ENCODE data around the gene SPDEF.

Gene SPDEF

DNA sequence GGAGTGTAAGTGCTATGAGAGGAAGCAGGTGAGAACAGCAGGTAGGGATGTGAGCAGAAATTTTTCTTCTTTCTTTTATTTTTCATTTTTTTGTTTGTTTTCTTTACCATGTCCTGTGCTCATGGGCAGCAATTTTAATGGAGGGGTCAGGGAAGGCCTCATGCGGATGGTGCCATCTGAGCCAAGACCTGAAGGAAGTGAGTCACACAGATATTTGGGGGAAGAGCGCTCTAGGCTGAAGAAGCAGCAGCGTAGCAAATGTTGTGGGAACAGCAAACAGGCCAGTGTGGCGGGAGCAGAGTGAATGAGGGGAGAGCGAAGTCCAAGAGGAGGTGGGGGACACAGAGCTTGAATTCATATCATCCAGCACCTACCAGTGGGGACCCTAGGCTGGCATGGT, 12.7 kb downstream of the SPDEF start:
- no peak for DNase-seq

- no peak for DNase-seq
These were observed 15.3 kb downstream of the SPDEF start for GRCh38 chr6:34540841-34541240.

GRCh38 chr6:34540222-34540621, 15.9 kb downstream of the SPDEF start:
- no peak for DNase-seq

GRCh38 chr6:34539181-34539580, 16.9 kb downstream of the SPDEF start:
- DNase-seq, result no peak

DNA sequence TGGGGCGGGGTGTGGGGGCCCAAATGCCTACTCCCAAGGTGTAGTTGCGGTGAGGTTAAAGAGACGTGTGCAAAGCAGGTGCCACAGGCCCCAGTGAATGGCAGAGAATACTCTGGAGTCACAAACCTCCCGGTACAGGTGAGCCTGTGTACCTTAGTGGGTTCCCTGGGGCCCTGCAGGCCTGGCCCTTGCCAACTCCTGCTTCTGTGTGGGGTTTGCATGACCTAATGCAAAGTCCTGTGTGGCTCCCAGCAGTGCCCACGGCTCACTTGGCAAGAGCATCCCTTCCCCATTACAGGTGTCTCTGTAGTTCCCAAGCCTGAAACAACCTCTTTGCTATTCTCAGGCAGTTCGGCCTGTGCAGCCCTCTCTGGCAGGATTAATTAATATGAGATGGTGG, 17.5 kb downstream of the SPDEF start:
- DNase-seq, result no peak

GRCh38 chr6:34537922-34538550, 18.1 kb downstream of the SPDEF start:
- DNase-seq, result no peak

- DNase-seq, result no peak
These were observed 18.9 kb downstream of the SPDEF start for GRCh38 chr6:34536959-34537848.

DNA sequence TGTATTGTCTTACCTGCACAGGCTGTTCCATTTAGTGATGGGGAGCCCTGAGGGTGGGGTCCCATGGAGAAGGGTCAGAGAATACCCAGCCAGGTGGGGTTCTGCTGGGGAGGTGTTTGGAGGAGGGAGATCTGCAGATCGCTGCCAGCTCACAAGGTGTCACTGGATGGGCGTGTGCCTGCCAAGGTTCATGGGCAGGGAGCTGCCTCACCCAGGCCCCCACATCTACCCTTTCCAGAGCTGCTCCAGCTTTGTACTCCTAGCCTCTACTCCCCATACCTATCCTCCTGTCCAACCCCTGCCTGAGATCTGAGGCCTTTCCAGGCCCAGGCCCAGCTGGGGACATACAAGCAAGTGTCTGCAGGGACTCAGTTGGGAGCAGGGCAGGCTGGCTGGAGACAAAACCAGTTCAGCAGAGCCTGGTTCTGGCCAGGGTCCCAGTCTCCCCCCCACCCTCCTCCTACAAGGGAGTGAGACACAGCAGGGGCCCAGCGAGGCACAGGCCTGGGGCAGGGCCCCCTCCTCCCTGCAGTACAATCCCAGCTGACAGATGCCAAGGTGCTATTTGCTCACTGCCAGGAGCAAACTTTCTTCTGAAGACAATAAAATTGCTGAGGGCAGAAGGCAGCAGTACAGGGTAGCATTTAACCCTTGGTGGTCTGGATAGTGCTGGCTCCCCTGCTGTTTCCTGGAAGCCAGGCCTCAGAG, 19.7 kb downstream of the SPDEF start:
- DNase-seq, result no peak

DNA sequence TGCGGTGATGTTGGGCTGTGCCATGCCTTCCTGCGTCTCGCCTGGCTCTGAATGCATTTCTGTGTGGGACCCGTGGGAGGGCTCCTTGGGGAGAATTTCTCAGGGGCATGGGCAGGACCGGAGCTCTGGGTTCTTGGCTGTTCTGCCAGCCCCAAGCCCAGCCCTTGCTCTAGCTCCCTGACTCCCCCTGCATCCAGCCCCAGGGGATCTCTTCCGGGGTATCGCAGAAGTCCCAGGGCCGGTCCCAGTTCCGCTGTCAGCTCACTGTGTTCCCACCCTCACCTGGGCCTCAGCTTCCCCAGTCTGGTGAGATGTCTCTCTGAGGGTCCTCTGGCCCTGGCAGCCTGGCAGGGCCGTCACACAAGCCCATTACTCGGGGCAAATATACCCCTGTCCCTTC, 20.5 kb downstream of the SPDEF start:
- DNase-seq, result no peak

DNA sequence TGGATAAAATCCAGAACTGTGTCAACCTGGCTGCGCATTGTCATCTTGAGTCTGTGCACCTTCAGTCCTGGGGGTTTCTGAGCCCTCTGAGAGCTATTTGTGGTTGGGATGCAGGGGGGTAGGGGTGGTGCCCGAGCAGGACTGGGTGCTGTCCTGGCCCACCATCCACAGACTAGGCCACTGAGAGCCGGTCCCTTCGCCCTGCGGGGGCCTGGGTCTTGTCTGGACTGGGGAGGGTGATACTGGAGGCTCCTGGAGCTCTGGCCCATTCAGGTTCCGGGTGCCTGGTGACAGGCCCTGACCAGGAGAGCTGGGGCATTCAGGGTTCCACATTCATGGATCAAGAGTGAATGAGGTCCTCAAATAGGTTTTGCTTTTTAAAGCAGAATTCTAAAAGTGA, 20.9 kb downstream of the SPDEF start:
- no peak for DNase-seq

GRCh38 chr6:34534656-34535055, 21.5 kb downstream of the SPDEF start:
- no peak for DNase-seq

GRCh38 chr6:34534146-34534545, 22.0 kb downstream of the SPDEF start:
- no peak for DNase-seq

- no peak for DNase-seq
These were observed 23.9 kb downstream of the SPDEF start for GRCh38 chr6:34532230-34532629.

- no peak for DNase-seq
These were observed 24.4 kb downstream of the SPDEF start for GRCh38 chr6:34531580-34532201.

DNA sequence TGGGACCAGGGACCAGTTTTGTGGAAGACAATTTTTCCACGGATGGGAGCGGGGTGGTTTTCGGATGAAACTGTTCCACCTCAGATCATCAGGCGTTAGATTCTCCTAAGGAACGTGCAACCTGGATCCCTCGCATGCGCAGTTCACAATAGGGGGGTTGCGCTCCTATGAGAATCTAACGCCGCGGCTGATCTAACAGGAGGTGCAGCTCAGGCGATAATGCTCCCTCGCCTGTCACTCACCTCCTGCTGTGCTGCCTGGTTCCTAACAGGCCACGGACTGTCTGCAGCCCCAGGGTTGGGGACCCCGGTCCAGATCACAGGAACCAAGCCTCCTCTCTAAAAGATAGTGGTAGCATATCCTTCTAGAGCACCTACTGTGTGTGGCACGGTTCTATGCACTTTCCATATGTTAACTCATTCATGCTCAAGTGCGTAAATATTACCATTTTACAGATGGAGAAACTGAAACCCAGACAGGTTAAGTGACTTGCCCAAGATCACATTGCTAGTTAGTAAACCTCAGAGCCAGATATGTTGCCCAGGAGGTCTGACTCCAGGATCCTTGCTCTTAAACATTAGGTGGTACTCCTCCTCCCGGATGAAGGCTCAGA, 25.3 kb downstream of the SPDEF start:
- DNase-seq, result no peak

- no peak for DNase-seq
These were observed 26.3 kb downstream of the SPDEF start for GRCh38 chr6:34529665-34530327.

DNA sequence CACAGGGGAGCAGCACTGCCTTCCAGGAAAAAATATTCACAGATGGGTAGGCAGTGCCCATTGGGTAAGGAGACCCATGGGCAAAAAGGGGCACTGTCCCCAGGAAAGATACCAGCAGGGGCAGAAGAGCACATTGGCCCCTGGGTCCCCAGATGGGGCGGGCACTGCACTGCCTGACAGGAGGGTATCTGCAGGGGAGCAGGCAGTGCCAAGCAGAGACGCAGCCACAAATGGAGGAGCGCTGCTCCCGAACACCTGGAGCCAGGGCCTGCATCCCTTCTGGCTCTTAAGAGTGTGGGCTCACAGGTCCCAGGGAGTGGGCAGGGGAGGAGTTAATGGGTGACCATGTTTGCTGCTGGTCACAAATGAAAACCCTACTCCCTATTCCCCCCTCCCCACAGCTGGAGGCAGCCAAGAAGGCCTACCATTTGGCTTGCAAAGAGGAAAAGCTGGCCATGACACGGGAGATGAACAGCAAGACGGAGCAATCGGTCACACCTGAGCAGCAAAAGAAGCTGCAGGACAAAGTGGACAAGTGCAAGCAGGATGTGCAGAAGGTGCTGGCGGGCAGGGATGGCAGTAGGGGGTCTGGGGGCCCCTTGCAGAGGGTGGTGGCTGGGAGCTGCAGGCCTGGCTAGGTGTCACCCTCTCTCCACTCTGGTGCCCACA, 27.0 kb downstream of the SPDEF start:
- DNase-seq, result no peak

DNA sequence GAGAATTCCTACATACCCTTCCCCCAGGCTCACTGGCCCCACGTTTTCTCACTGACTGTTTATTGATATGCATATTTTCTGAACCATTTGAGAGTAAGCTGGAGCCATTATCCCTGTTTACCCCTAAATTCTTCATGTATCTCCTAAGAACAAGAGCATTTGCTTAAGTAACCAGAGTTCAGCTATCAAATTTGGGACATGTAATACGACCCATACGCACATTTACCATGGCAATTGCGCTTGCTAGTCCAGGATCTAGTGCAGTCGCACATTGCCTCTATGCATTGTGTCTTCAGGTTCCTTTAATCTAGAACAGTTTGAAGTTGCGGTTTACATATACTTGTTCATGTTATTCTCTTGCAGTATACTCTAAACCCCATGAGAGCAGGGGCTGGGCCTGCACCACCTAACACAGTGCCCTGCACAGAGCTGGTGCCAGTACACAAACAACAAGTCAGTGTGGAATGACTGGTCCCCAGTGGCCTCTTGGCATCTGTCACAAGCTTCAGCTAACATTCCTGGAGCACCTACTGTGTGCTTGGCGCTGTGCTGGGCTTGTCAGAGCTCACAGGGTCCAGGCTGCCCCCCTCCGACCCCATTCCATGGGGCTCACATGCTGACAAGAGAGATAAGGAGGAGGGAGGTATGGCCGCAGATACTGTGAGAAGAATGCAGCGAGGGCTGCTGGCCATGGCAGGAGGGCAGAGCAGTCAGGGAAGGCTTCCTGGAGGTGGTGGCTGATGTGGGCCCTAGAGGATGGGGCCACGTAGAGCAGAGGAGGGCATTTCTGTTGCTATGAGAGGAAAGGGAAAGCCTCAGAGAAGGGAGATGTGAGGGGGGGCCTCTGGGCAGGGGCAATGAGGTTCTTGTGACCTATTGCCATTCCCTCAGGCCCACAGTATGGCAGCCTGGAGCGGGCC, 28.1 kb downstream of the SPDEF start:
- DNase-seq, result peak; percentile 39 to 58

DNA sequence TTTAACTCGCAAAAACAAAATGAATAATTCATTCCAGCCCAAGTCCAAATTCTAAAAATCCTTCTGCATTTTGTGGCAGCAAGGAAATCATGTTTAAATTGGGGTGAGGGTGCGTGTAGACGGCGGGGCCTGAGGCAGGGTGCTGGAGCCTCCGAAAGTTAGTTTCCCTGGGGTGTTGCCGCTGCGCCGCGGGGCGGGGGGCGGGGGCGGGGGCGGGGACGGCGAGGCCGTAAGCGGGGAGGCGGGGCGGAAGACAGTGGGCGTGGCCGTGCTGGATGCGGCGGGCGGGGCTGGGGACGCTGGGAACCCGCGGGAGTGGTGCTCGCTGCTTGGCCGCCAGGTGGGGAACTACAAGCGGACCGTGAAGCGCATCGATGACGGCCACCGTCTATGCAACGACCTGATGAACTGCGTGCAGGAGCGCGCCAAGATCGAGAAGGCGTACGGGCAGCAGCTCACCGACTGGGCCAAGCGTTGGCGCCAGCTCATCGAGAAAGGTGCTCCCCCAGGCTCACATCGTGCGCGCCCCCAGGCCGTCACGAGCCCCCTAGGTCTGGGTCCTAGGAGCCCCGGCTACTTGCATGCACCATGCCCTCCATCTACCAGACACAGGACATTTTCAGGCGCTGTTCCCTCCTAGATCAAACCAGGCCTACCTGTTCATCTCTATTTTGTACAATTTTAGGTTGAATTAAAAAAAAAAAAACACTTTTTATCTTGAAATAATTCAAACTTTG, 29.0 kb downstream of the SPDEF start:
- peak; percentile 59 to 96 for DNase-seq

All from NCI-H526 (cell line).